Measurements from ENCODE around the gene KLHL22.
"Not testable (repeated sequence)": the region's sequence is repeated elsewhere in the genome, so short reads cannot be mapped to it uniquely, and the experiment has no call there.

The KLHL22 gene

DNA sequence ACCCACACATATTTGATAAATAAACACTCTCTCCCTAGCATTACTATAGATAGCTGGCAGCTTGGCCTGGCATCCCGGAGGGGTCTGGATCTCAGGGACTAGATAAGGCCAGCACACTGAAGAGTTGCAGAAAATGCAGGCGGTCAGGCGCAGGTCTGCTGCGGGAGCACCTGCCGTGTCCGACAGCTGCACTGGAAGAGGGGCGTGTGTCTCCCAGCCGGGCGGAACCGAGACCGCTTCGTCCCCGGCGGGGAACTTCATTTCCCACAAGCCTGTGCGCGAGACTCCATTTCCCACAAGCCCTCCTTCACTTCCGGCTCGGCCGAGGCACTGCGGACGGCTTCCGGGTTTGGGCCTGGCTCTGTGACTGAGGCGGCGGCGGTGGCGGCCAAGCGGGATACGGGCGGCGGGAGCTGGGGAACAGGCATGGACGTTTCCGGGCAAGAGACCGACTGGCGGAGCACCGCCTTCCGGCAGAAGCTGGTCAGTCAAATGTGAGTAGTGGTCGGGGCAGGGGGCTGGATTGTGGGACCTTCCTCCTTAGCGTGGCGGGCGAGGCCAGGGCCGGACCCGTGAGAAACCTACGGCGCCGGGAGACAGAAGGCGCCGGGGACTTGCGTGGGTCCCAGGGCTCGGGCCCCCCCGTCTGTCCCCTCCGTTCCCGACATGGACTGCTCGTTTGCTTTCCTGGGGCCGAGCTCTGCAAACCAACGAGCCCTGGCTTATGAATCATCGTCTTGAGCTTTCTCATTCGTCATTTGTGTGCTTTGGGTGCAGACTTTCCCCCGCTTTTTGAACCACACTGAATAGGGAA, 11.9 kb upstream of the KLHL22 start, which contains the start of gene MED15:
TSS of gene MED15 (plus strand) at position 358 of the 814 bp plus-strand sequence. CDS start at position 427, 69 bp downstream.
- TF ChIP-seq, protein P1, sequence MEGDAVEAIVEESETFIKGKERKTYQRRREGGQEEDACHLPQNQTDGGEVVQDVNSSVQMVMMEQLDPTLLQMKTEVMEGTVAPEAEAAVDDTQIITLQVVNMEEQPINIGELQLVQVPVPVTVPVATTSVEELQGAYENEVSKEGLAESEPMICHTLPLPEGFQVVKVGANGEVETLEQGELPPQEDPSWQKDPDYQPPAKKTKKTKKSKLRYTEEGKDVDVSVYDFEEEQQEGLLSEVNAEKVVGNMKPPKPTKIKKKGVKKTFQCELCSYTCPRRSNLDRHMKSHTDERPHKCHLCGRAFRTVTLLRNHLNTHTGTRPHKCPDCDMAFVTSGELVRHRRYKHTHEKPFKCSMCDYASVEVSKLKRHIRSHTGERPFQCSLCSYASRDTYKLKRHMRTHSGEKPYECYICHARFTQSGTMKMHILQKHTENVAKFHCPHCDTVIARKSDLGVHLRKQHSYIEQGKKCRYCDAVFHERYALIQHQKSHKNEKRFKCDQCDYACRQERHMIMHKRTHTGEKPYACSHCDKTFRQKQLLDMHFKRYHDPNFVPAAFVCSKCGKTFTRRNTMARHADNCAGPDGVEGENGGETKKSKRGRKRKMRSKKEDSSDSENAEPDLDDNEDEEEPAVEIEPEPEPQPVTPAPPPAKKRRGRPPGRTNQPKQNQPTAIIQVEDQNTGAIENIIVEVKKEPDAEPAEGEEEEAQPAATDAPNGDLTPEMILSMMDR (IDR thresholded peaks at IDR 0.05; ENCODE audit: low read depth, low read length) = no peak
- peak; percentile 88 to 91 for DNase-seq (ENCODE audit: low read depth in 2 of 2)
- H3K4me3 ChIP-seq (replicated peaks in 1 of 2; ENCODE audit: low read depth in 2 of 2, low read length in 2 of 2) = peak within 1 kb of the TSS; percentile 87 to 96

- TF ChIP-seq, protein P1 (IDR thresholded peaks at IDR 0.05; ENCODE audit: low read depth, low read length) = no peak
- no peak for DNase-seq (ENCODE audit: low read depth in 2 of 2)
- peak overlapping the region; percentile 87 to 96 for H3K4me3 ChIP-seq (replicated peaks in 1 of 2; ENCODE audit: low read depth in 2 of 2, low read length in 2 of 2)
These were observed 11.1 kb upstream of the KLHL22 start for GRCh38 chr22:20506543-20507252.

- not testable (repeated sequence) for H3K4me3 ChIP-seq (replicated peaks in 1 of 2; ENCODE audit: low read depth in 2 of 2, low read length in 2 of 2)
- peak; percentile 57 to 87 for DNase-seq (ENCODE audit: low read depth in 2 of 2)
These were observed 8.8 kb upstream of the KLHL22 start for GRCh38 chr22:20504293-20504922.

DNA sequence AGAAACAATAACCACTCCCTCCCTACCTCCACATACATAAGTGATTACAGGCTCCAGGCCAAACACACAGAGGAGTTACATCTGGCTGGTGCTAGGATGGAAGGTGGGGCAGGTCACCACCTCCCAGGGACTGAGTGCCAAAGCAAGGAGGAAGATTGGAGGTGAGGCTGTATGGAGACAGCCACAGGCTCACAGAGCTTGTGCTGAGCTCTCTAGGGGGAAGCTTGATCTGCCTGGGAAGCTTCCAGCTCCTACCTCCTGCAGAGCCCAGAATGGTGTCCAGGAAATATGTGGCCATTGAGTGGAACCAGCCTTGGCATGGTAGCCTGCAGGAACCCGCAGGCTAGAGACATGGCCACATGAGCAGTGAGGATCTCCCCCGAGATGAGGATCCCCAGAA, 8.2 kb upstream of the KLHL22 start:
- TF ChIP-seq, protein P1 (IDR thresholded peaks at IDR 0.05; ENCODE audit: low read depth, low read length) = no peak
- no peak for DNase-seq (ENCODE audit: low read depth in 2 of 2)
- no peak overlapping the region for H3K4me3 ChIP-seq (replicated peaks in 1 of 2; ENCODE audit: low read depth in 2 of 2, low read length in 2 of 2)

GRCh38 chr22:20499769-20500168, 4.2 kb upstream of the KLHL22 start:
- TF ChIP-seq, protein P1 (IDR thresholded peaks at IDR 0.05; ENCODE audit: low read depth, low read length) = no peak
- DNase-seq (ENCODE audit: low read depth in 2 of 2) = no peak
- H3K4me3 ChIP-seq (replicated peaks in 1 of 2; ENCODE audit: low read depth in 2 of 2, low read length in 2 of 2) = no peak overlapping the region

DNA sequence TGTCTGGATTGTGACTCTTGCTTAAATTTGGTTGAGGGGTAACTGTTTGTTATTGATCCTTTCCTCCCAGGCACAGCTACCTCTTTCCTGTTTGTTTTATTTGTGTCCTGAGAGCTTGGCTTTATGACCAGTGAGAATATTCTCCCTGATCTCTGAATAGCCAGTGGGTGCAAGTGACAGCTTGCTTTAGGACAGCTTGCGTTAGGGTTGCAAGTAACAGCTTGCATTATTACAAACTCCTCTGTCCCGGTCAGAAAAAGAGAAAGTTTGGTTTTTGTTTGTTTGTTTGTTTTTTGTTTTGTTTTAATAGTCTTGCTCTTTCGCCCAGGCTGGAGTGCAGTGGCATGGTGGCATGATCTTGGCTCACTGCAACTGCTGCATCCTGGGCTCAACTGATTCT, 3.3 kb upstream of the KLHL22 start:
- no peak for DNase-seq (ENCODE audit: low read depth in 2 of 2)
- H3K4me3 ChIP-seq (replicated peaks in 1 of 2; ENCODE audit: low read depth in 2 of 2, low read length in 2 of 2) = no peak overlapping the region
- TF ChIP-seq, protein P1 (IDR thresholded peaks at IDR 0.05; ENCODE audit: low read depth, low read length) = no peak

GRCh38 chr22:20497426-20497825, 1.8 kb upstream of the KLHL22 start:
- TF ChIP-seq, protein P1 (IDR thresholded peaks at IDR 0.05; ENCODE audit: low read depth, low read length) = no peak
- no peak overlapping the region for H3K4me3 ChIP-seq (replicated peaks in 1 of 2; ENCODE audit: low read depth in 2 of 2, low read length in 2 of 2)
- DNase-seq (ENCODE audit: low read depth in 2 of 2) = no peak
